Brain microvascular endothelial cell (primary cell): ENCODE measurements around the gene PACRG.

ENCODE experiments used
- DNase-seq: peaks from one replicate; pipeline ENCODE4 v3.0.0-alpha.2; 2020
- H3K27ac ChIP-seq: fragments of 250-450 bp; sonication (Bioruptor Pico); 2 replicates; pipeline ENCODE4 v1.5.1; 2020; ENCODE audit warnings: mild to moderate bottlenecking, moderate library complexity
- H3K27me3 ChIP-seq: fragments of 250-450 bp; sonication (Bioruptor Pico); replicated peaks from 2 replicates; pipeline ENCODE4 v1.5.1; 2020; ENCODE audit warnings: mild to moderate bottlenecking
- H3K36me3 ChIP-seq: fragments of 250-450 bp; sonication (Bioruptor Pico); replicated peaks from 2 replicates; pipeline ENCODE4 v1.5.1; 2020; ENCODE audit warnings: mild to moderate bottlenecking
- H3K4me3 ChIP-seq: 2 replicates; pipeline ENCODE4 v1.5.1; 2011; ENCODE audit warnings: low read depth, mild to moderate bottlenecking, control low read depth, low read length, moderate library complexity
- in situ Hi-C: cut with HindIII; loops from 2 replicates; pipeline ENCODE4 v1.10.0; 2017; ENCODE audit warnings: low sequenced_read_pairs, low pct_ligation_motif_present
- TF ChIP-seq, protein P1 (sequence below): IDR thresholded peaks from 2 replicates; pipeline ENCODE4 v1.5.1; 2011; ENCODE audit warnings: low read depth, mild to moderate bottlenecking, moderate library complexity, low read length, control low read depth, inconsistent platforms; ENCODE audit errors: missing control alignments

The PACRG gene

DNA sequence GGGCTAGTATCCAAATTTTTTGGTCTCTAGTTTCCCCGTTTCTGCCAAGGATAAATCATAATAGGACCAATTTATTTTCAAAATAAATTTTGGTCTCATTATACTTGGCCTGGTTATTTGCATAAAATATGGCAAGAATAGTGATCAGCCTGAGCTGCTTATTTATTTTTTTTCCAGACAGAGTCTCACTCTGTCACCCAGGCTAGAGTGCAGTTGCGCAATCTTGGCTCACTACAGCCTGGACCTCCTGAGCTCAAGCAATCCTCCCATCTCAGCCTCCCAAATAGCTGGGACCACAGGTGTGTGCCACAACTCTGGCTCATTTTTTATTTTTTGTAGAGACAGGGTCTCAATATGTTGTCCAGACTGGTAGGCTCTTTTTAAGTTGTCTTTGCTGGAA, 329.5 kb downstream of the PACRG start:
- H3K36me3 ChIP-seq = no peaks in the 10 kb centered on the region
- H3K4me3 ChIP-seq = no peak overlapping the region
- TF ChIP-seq, protein P1, sequence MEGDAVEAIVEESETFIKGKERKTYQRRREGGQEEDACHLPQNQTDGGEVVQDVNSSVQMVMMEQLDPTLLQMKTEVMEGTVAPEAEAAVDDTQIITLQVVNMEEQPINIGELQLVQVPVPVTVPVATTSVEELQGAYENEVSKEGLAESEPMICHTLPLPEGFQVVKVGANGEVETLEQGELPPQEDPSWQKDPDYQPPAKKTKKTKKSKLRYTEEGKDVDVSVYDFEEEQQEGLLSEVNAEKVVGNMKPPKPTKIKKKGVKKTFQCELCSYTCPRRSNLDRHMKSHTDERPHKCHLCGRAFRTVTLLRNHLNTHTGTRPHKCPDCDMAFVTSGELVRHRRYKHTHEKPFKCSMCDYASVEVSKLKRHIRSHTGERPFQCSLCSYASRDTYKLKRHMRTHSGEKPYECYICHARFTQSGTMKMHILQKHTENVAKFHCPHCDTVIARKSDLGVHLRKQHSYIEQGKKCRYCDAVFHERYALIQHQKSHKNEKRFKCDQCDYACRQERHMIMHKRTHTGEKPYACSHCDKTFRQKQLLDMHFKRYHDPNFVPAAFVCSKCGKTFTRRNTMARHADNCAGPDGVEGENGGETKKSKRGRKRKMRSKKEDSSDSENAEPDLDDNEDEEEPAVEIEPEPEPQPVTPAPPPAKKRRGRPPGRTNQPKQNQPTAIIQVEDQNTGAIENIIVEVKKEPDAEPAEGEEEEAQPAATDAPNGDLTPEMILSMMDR = no peak
- H3K27ac ChIP-seq = no peak overlapping the region
- no peak for DNase-seq
- no peaks in the 10 kb centered on the region for H3K27me3 ChIP-seq
- in situ Hi-C loops = no loop called here

DNA sequence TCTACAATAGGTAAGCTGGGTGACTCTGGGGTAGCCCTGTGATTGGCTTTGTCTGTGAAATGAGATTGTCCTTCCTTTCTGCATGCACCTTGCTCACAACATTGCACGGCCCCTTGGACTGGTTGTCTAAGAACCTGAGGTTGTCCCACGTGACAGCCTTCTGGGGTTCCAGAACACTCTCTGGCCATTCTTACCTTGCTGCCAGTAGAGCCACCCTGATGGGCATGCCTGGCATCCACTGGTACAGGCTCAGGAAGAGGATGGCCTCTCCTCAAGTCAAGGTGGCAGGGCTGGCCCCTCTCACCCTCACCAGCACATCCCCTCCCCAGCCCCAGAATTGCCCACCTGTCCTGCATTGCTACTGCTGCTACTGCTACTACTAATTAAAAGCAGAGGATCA, 335.0 kb downstream of the PACRG start:
- in situ Hi-C loops = no loop called here
- TF ChIP-seq, protein P1 = no peak
- no peak overlapping the region for H3K27ac ChIP-seq
- H3K4me3 ChIP-seq = no peak overlapping the region
- no peaks in the 10 kb centered on the region for H3K27me3 ChIP-seq
- DNase-seq = no peak
- no peaks in the 10 kb centered on the region for H3K36me3 ChIP-seq

DNA sequence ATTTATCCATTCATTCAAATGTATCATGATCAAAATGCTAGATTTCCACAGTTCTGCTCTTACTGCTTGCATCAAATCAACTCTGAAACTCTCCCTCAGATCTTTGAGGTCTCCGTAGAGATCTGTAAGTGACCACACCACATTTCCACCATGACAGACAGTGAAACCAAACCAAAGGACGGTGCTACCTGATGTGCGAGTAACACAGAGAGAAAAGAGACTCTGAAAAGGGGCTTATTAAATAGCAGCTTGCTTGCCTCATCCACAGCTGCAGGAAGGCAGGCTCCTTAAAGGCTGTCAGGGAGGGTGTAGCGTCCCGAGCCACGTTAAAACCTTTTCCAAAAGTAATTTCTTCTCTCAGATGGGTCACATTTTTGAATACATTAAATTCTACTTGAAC, 335.8 kb downstream of the PACRG start:
- no peaks in the 10 kb centered on the region for H3K36me3 ChIP-seq

DNA sequence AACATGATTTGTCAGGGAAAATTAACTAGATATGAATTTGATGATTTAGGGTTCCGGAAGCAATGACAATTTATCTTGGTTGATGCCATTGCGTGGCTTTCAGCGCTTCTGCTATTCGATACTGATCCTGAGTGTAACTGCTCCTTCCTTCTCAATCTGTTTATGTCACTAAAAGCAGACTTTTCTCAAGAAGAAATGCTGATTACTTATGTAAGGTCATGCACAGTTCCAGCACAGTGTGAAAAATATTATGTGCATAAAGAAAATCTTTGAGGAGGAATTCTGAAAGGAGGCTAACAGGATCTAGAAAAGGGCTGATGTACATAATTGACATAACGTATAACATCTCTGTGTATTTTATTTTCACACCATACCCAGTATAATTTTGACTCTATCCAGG, 336.6 kb downstream of the PACRG start:
- Histone ChIP-seq H3K36me3 (no peaks in the 10 kb centered on the region), H3K27ac (no peak overlapping the region), H3K4me3 (no peak overlapping the region), H3K27me3 (no peaks in the 10 kb centered on the region)
- no peak for DNase-seq
- TF ChIP-seq, protein P1 = no peak
- in situ Hi-C loops = no loop called here

More for the DNA sequence above, 335.8 kb downstream of the PACRG start:
- H3K27ac ChIP-seq = no peak overlapping the region
- in situ Hi-C loops = no loop called here
- DNase-seq = no peak
- TF ChIP-seq, protein P1 = no peak
- H3K4me3 ChIP-seq = no peak overlapping the region
- no peaks in the 10 kb centered on the region for H3K27me3 ChIP-seq

DNA sequence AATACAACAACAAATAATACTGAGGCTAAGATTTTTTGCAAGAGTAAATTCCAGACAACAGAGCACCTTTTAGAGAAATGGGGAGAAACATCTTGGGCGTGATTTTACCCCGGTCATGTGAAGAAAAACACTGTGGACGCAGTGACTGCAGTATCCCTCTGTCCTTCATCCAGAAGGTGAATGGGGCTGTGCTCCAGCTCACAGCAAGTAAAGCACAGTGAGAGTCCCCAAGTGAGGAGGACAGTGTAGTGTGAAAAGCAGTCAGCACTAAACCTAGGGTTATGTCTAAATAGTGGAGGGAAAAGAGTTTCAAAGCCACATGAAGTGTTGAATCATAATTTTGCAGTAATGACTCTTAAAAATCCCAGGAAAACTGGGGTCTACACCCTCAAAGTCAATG, 338.4 kb downstream of the PACRG start:
- DNase-seq = no peak
- Histone ChIP-seq H3K27ac (no peak overlapping the region), H3K36me3 (no peaks in the 10 kb centered on the region), H3K27me3 (no peaks in the 10 kb centered on the region), H3K4me3 (no peak overlapping the region)
- in situ Hi-C loops = no loop called here
- TF ChIP-seq, protein P1 = no peak

DNA sequence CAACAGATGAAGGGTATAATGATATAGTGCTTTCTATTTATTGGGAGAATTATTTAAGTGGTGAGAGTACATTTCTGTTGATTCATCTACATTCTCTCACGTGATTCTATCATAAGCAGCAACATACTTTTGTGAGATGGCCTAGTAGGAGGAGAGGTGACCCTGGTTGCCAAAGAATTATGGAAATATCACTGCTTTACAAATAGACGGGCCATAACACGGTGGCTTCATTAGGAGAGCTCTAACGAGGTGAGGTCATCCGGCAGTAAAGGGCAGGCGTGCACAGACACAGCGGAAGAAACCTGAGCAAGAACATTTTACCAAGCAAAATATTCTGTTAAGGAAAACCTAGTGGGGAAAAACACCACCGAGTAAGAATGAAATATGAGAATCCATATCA, 349.4 kb downstream of the PACRG start:
- no peak overlapping the region for H3K27ac ChIP-seq
- TF ChIP-seq, protein P1 = no peak
- in situ Hi-C loops = no loop called here

More for the DNA sequence above, 349.4 kb downstream of the PACRG start:
- Histone ChIP-seq H3K4me3 (no peak overlapping the region), H3K27me3 (no peaks in the 10 kb centered on the region), H3K36me3 (no peaks in the 10 kb centered on the region)
- DNase-seq = no peak
